Activated CD4-positive, alpha-beta T cell treated with anti-CD3 and anti-CD28 coated beads for 1 hour (primary cell): Measurements from ENCODE around the gene PMIS2.

ENCODE experiments used
- DNase-seq: peaks from one replicate; pipeline ENCODE4 v3.0.0-alpha.2; 2020

The PMIS2 gene

DNA sequence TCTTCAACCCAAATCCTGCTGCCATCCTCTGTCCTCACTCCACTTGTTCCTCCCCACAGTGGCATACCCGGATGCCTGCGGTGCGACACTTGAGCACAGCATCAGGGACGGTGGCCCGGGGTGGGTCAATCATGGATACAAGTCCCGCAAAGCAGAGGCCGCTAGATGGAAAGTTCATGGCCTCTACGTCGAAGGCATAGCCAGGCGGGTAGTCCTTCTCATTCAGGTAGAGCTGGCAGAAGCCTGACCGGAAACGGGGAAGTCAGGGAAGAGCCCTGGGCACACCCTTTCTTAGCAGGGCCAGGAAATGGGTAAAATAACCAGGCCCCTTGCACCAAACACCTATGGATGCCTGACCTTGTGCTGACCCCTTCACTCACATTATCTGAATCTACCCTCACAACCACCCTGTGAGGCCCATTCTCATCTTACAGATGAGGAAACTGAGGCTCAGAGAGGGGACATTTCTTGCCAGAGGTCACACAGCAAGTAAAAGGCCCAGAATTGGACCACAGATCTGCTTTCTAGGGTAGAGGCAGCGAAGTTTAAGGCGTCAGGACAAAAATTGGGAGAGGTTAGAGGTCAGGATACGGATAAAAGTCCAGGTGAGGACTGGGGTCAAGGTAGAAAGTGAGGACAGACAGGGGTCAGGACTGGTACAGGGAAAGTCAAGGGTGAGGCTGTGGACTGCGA, 29.0 kb upstream of the PMIS2 start:
- DNase-seq: no peak

DNA sequence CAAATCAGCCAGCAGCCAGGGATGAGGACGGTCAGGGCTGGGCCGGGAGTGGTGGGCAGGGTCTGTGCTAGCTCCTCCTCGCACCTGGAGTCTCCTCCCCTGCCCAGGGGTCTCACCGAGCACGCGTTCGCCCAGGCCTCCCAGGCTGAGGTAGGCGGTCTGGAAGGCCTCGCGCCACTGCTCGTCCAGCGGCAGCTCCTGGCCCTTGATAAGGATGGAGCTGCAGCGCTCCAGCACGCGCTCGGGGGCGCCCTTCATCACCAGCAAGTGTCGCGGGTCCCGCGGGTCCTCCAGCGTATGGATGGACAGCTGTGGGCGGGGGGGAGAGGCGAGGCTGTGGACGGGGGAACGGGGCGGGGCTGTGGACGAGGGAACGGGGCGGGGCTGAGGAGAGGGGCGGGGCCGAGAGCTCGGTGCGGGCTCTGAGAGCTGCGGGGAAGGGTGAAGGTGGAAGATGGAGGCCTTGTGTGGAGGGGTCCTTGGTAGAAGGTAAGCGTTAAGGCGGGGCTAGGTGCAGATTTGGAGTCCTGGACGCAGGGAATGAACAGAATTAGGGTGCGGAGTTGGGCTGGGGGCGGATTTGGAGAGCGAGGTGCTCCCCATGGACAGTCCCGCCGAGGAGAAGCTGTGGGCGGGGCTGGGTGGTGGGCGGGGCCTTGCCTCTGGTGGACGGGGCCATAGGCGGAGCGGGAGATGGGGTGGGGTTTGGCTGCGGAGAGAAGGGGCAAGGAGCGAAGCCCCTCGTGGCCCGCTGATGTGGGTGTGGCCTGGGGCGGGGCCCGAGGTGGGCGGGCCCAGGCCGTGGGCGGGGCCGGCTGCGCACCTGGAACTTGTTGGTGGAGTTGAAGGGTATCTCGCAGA, 28.2 kb upstream of the PMIS2 start:
- peak; percentile 32 for DNase-seq

GRCh38 chr19:35558400-35559280, 27.3 kb upstream of the PMIS2 start:
- DNase-seq: no peak

DNA sequence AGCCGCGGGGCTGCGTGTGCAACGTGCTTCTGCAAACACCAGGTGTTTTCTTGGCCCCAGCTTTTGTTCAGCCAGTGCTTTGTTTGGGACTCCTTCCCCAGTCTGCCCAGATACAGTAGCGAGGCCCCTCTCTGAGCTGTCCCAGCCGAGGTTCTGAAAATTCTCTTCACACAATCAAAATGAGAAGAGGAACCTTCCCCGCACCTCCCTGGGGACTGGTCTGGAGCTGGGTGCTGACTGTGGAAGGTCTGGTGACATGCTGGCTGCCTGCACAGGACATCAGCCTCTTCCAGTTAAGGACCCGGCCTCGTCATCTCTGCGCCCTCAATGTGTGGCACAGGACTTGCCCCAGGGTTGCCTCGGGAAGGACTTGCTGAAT, 26.7 kb upstream of the PMIS2 start:
- DNase-seq: no peak

DNA sequence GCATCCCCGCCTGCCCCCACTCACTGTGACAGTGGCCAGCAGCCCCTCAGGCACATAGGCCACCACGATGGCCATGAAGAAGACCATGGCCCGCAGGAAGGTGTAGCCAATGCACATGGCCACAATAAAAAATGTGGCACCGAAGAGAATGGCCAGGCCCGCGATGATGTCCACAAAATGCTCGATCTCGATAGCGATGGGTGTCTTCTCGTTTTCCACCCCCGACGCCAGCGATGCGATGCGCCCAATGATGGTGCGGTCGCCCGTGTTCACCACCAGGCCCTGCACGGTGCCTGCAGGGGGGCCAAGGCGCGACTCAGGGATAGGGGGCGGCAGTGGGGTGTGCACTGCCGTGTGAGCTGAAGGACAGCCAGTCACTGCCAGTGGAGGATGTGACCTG, 26.2 kb upstream of the PMIS2 start:
- no peak for DNase-seq

GRCh38 chr19:35560271-35560670, 25.7 kb upstream of the PMIS2 start:
- no peak for DNase-seq

- DNase-seq: no peak
These were observed 25.3 kb upstream of the PMIS2 start for GRCh38 chr19:35560677-35561076.

- DNase-seq: no peak
These were observed 24.5 kb upstream of the PMIS2 start for GRCh38 chr19:35561436-35561835.

DNA sequence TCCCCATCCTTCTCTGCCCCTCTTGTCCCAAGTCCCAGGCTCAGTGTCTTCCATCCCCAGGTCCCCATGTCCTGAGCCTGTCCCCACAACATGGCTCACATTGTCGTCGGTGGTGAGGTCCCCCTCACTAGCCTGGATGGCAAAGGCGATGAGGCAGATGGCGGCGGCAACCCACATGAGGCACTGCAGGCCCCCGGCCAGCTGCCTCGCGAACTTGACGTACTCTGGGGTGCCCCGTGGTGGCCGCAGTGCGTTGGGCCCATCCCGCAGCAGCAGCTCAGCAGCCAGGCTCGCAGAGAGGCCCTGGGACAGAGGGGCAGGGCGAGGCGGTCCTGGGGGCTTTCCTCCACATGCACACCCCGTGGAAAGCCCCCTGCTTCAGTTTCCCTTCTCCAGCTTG, 23.6 kb upstream of the PMIS2 start:
- no peak for DNase-seq

- DNase-seq: no peak
These were observed 23.2 kb upstream of the PMIS2 start for GRCh38 chr19:35562776-35563175.

GRCh38 chr19:35563207-35563829, 22.7 kb upstream of the PMIS2 start, which contains the start of gene ATP4A:
Gene ATP4A (minus strand): TSS chr19:35563658. CDS start chr19:35563629, 29 bp downstream.
- no peak for DNase-seq

DNA sequence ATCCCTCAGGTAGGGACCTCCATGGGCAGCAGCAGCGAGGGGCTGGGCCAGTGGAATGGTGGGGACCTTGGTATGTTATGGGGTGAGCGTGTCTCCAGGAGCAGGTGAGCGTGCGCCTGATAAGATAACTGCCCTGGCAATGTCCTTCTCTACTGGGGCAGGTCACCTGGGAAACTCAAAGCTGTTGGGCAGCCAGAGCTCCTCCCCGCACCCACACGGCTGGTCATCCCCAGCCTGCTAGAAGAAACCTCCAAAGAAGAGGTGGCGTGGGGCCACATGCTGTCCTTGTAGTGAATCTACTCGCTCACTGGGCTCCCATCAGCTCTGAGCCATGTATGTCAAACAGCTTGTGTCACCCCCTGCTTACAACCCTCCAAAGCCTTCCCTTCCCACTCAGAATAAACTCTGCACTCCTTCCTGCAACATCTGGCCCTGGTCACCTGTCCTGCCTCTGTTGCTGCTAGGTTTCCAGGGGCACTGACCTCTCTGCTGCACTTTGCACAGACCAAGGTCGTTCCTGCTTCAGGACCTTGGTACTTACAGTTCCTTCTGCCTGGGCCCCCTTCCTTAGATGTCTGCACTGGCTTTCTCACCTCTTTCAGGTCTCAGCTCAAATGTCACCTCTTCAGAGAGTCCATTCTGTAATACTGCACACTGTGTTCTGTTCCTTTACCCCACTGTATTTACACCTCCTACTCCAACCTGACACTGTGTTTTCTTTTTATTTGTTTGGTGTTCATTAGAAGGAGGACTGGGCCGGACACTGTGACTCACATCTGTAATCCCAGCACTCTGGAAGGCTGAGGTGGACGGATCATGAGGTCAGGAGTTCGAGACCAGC, 20.7 kb upstream of the PMIS2 start:
- DNase-seq: no peak

DNA sequence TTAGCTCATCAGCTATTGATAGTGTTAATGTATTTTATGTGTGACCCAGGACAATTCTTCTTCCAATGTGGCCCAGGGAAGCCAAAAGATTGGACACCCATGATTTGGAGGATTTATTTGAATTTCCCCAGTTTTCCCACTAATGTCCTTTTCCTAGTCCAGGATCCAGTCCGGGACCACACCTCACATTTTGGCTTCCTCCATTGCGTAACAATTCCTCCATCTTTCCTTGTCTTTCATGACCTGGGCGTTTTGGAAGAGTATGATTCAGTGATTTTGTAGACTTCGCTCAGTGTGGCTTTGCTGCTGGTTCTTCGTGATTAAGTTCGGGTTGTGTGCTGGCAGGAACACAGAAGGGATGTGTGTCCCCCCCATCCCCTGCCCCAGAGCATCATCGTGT, 19.2 kb upstream of the PMIS2 start:
- no peak for DNase-seq

DNA sequence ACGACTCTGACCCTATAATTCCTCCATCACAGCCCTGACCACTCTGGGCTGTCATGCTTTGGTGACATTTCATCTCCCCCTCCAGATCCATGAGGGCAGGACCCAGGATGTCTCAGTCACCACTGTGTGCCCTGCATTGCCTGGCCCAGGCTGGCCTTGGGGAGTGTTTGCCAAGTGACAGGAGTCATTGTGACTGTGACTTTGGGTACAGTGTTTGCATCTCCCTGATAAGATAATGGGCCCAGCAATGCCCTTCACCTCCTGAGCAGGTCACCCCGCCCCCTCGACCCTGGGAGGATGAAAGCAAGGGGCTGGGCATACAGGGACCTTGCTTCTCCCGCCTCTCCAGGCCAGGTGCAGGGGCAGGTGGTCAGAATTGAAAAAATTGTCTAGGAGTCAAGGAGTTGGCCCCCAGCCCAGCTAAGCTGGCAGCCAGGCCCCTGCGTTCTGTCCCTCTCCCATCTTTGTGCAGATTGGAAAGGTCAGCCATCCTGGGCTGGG, 16.6 kb upstream of the PMIS2 start:
- no peak for DNase-seq

- no peak for DNase-seq
These were observed 14.5 kb upstream of the PMIS2 start for GRCh38 chr19:35571406-35571965.

- DNase-seq: no peak
These were observed 8.1 kb upstream of the PMIS2 start for GRCh38 chr19:35577918-35578317.

DNA sequence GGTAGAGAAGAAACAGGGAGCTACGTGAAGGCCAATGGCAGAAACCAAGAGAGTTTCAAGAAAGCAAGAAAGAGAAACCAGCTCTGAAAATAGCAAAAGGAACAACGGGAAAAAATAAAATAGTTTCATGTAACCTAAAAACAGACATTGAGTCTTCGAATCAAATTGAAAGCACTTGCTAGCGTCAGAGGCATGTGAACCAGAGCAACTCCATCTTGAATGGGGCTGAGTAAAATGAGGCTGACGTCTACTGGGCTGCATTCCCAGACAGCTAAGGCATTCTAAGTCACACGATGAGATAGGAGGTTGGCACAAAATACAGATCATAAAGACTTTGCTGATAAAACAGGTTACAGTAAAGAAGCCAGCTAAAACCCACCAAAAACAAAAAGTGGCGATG, 7.3 kb upstream of the PMIS2 start:
- no peak for DNase-seq

GRCh38 chr19:35582760-35583159, 3.2 kb upstream of the PMIS2 start:
- no peak for DNase-seq

- no peak for DNase-seq
These were observed 1.3 kb downstream of the PMIS2 start for GRCh38 chr19:35587321-35587720.

- DNase-seq: no peak
These were observed 4.9 kb downstream of the PMIS2 start for GRCh38 chr19:35590875-35591274.

DNA sequence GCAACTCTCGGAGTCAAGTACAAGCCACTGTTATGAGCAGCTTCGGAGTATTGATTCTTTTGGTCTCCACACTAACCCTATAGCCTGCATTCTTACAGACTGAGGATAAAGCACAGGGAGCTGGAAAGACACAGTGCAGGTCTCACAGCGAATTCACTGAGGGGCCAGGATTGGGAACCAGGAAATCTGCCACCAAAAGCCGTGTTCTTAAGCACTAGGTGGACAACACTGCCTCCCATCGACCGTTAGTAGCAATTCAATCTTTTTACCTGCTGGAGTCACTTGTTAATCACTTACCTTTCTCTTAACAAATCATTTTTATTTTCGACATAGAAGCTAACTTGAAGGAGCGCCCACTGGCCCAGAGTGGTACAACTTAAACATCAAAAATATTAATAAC, 6.3 kb downstream of the PMIS2 start:
- no peak for DNase-seq
